Measurements from ENCODE around the gene PPP2R5E. TPM values are rescaled to one million over a fixed set of nuclear protein-coding genes. Genes with fewer than 3 reads are reported as not detected.

The PPP2R5E gene
- total RNA-seq, 1 experiment from 2014 or later, result 45.0 TPM

DNA sequence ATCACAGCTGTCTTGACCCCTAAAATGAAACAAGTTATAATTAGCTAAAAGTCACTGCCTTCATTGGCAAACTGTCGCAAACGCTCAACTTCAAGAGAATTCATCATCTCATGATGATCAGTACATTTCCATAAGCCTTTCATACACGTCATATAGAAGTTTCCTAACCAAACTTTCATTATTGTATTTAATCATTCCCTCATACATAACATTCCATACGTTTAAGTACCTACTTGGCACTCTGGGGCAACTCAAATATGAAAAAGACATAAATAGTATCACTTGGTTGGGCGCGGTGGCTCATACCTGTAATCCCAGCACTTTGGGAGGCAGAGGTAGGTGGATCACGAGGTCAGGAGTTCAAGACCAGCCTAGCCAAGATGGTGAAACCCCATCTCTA, 12.4 kb upstream of the PPP2R5E start:
- BruUV-seq (replicated peaks), result no TSS peak
- no peak overlapping the region for H3K4me3 ChIP-seq (replicated peaks in 1 of 2; ENCODE audit: low read depth in 1 of 2, low read length in 2 of 2)
- POLR2A ChIA-PET, result interaction anchor here (1.1 kb wide), 1 partner anchor 11 kb away, joined by 4 read pairs; no protein-coding TSS in a partner anchor
- H3K9ac ChIP-seq (ENCODE audit: low read length), result no peak overlapping the region
- DNase-seq (ENCODE audit: low read depth, low spot score), result no peak
- RAD21 ChIA-PET (ENCODE audit: low non-redundant PET in 1 of 2, low total read pairs in 2 of 2, uncharacterized antibody in 2 of 2, unreplicated experiment in 2 of 2), result no interaction called here
- no peaks in the 10 kb centered on the region for H3K9me3 ChIP-seq (ENCODE audit: control insufficient read depth in 1 of 2, insufficient read depth in 1 of 2, low read depth in 1 of 2, low read length in 2 of 2)
- no peak overlapping the region for H3K4me2 ChIP-seq (ENCODE audit: low read length)
- intact Hi-C loops (cut with micrococcal nuclease), result no loop called here
- peaks cover 0 to 4% of the 10 kb centered on the region in 2 experiments; a peak in 1 of 4 replicates for H3K4me1 ChIP-seq (ENCODE audit: control insufficient read depth in 1 of 2, insufficient read depth in 2 of 2, low read length in 2 of 2)
- ATAC-seq, result no peak
- H3K9me2 ChIP-seq (ENCODE audit: insufficient read depth), result no peaks in the 10 kb centered on the region
- no peaks in the 10 kb centered on the region for H4K20me1 ChIP-seq (ENCODE audit: insufficient read depth)
- TF ChIP-seq, protein P1, sequence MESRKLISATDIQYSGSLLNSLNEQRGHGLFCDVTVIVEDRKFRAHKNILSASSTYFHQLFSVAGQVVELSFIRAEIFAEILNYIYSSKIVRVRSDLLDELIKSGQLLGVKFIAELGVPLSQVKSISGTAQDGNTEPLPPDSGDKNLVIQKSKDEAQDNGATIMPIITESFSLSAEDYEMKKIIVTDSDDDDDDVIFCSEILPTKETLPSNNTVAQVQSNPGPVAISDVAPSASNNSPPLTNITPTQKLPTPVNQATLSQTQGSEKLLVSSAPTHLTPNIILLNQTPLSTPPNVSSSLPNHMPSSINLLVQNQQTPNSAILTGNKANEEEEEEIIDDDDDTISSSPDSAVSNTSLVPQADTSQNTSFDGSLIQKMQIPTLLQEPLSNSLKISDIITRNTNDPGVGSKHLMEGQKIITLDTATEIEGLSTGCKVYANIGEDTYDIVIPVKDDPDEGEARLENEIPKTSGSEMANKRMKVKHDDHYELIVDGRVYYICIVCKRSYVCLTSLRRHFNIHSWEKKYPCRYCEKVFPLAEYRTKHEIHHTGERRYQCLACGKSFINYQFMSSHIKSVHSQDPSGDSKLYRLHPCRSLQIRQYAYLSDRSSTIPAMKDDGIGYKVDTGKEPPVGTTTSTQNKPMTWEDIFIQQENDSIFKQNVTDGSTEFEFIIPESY (IDR thresholded peaks at IDR 0.05; ENCODE audit: extremely low read depth, insufficient replicate concordance, low read length), result no peak
- TF ChIP-seq, protein P2, sequence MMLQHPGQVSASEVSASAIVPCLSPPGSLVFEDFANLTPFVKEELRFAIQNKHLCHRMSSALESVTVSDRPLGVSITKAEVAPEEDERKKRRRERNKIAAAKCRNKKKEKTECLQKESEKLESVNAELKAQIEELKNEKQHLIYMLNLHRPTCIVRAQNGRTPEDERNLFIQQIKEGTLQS (IDR thresholded peaks at IDR 0.05), result no peak
- TF ChIP-seq TCF7L2 (IDR thresholded peaks at IDR 0.05; ENCODE audit: borderline replicate concordance, extremely low read depth, insufficient read depth, insufficient read length) (no peak), CBX3 (IDR thresholded peaks at IDR 0.05; ENCODE audit: low read depth) (no peak), POLR2A (IDR thresholded peaks at IDR 0.05; ENCODE audit: borderline replicate concordance, extremely low read depth, insufficient read depth, insufficient read length) (no peak), FOSL1 (IDR thresholded peaks at IDR 0.05; ENCODE audit: low read depth) (no peak)
- no peak overlapping the region for H2AFZ ChIP-seq (ENCODE audit: low read depth, low read length, poor library complexity, severe bottlenecking)
- no peak overlapping the region for H3K27ac ChIP-seq (ENCODE audit: low read depth, low read length)
- H3K27me3 ChIP-seq (ENCODE audit: insufficient read depth, low read length), result no peaks in the 10 kb centered on the region
- no peaks in the 10 kb centered on the region for H3K79me2 ChIP-seq (ENCODE audit: insufficient read depth, low read length)
- no peaks in the 10 kb centered on the region for H3K36me3 ChIP-seq (ENCODE audit: control insufficient read depth in 1 of 2, insufficient read depth in 2 of 2, low read length in 2 of 2)
- CTCF ChIA-PET, result no interaction called here

DNA sequence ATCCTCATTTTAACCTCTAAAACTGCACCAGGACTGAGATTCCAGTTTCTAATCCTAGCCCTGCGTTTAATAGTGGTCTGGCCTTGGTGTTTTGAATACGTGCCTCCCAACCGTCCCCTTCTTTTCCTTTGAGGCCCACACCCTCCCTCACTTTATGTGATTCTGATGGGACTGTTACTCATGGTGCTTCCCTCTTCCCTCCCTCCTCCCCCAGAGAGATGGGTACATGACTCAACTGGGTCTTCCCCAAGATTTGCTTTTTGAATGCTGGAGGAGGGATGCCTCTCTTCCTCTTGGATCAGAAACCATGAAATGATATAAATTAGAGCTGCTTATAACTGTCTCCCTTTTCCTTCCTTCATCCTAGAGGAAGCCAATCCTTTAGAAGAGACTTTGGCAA, 8.2 kb upstream of the PPP2R5E start:
- Histone ChIP-seq H3K36me3 (ENCODE audit: control insufficient read depth in 1 of 2, insufficient read depth in 2 of 2, low read length in 2 of 2) (no peaks in the 10 kb centered on the region), H4K20me1 (ENCODE audit: insufficient read depth) (no peaks in the 10 kb centered on the region), H3K4me2 (ENCODE audit: low read length) (no peak overlapping the region), H3K9ac (ENCODE audit: low read length) (no peak overlapping the region), H3K9me3 (ENCODE audit: control insufficient read depth in 1 of 2, insufficient read depth in 1 of 2, low read depth in 1 of 2, low read length in 2 of 2) (no peaks in the 10 kb centered on the region), H3K27ac (ENCODE audit: low read depth, low read length) (no peak overlapping the region), H2AFZ (ENCODE audit: low read depth, low read length, poor library complexity, severe bottlenecking) (no peak overlapping the region), H3K9me2 (ENCODE audit: insufficient read depth) (no peaks in the 10 kb centered on the region), H3K79me2 (ENCODE audit: insufficient read depth, low read length) (no peaks in the 10 kb centered on the region), H3K27me3 (ENCODE audit: insufficient read depth, low read length) (no peaks in the 10 kb centered on the region), H3K4me3 (replicated peaks in 1 of 2; ENCODE audit: low read depth in 1 of 2, low read length in 2 of 2) (no peak overlapping the region), H3K4me1 (ENCODE audit: control insufficient read depth in 1 of 2, insufficient read depth in 2 of 2, low read length in 2 of 2) (no peaks in the 10 kb centered on the region; a peak in 1 of 4 replicates)
- ATAC-seq, result no peak
- POLR2A ChIA-PET, result no interaction called here
- RAD21 ChIA-PET (ENCODE audit: low non-redundant PET in 1 of 2, low total read pairs in 2 of 2, uncharacterized antibody in 2 of 2, unreplicated experiment in 2 of 2), result no interaction called here
- CTCF ChIA-PET, result no interaction called here
- intact Hi-C loops (cut with micrococcal nuclease), result no loop called here
- BruUV-seq (replicated peaks), result no TSS peak
- no peak for DNase-seq (ENCODE audit: low read depth, low spot score)
- TF ChIP-seq, protein P3, sequence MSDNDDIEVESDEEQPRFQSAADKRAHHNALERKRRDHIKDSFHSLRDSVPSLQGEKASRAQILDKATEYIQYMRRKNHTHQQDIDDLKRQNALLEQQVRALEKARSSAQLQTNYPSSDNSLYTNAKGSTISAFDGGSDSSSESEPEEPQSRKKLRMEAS (IDR thresholded peaks at IDR 0.05), result no peak
- TF ChIP-seq POLR2A (IDR thresholded peaks at IDR 0.05; ENCODE audit: borderline replicate concordance, extremely low read depth, insufficient read depth, insufficient read length) (no peak), ZNF274 (IDR thresholded peaks at IDR 0.05; ENCODE audit: low read depth, low read length) (no peak), TCF7L2 (IDR thresholded peaks at IDR 0.05; ENCODE audit: borderline replicate concordance, extremely low read depth, insufficient read depth, insufficient read length) (no peak), ELF1 (IDR thresholded peaks at IDR 0.05; ENCODE audit: borderline replicate concordance, low read depth) (no peak), EZH2phosphoT487 (IDR thresholded peaks at IDR 0.05; ENCODE audit: borderline replicate concordance) (no peak), YY1 (IDR thresholded peaks at IDR 0.05; ENCODE audit: extremely low read depth, insufficient replicate concordance, low read depth, low read length) (no peak)
- TF ChIP-seq, protein P1 (IDR thresholded peaks at IDR 0.05; ENCODE audit: extremely low read depth, insufficient replicate concordance, low read length), result no peak
- TF ChIP-seq, protein P4, sequence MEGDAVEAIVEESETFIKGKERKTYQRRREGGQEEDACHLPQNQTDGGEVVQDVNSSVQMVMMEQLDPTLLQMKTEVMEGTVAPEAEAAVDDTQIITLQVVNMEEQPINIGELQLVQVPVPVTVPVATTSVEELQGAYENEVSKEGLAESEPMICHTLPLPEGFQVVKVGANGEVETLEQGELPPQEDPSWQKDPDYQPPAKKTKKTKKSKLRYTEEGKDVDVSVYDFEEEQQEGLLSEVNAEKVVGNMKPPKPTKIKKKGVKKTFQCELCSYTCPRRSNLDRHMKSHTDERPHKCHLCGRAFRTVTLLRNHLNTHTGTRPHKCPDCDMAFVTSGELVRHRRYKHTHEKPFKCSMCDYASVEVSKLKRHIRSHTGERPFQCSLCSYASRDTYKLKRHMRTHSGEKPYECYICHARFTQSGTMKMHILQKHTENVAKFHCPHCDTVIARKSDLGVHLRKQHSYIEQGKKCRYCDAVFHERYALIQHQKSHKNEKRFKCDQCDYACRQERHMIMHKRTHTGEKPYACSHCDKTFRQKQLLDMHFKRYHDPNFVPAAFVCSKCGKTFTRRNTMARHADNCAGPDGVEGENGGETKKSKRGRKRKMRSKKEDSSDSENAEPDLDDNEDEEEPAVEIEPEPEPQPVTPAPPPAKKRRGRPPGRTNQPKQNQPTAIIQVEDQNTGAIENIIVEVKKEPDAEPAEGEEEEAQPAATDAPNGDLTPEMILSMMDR (IDR thresholded peaks at IDR 0.05 in 2 of 3, conservative IDR thresholded peaks at IDR 0.05 in 1 of 3; ENCODE audit: borderline replicate concordance in 1 of 3, insufficient read depth in 1 of 3, low read depth in 2 of 3, low read length in 2 of 3), result no peak
